Vagina (tissue), 2 donors: Measurements from ENCODE around the gene POLR2J2.
"Not testable (repeated sequence)": the region's sequence is repeated elsewhere in the genome, so short reads cannot be mapped to it uniquely, and the experiment has no call there.

Experiments
- POLR2A ChIP-seq, 2 donors: fragments of 450-650 bp; IDR thresholded peaks; one replicate each; pipeline ENCODE4 v1.6.1; 2017; ENCODE audit warnings: antibody characterized with exemption in 2 of 2, mild to moderate bottlenecking in 2 of 2, moderate library complexity in 2 of 2
- POLR2AphosphoS5 ChIP-seq, 2 donors: sonication (generic); formaldehyde crosslinking; IDR thresholded peaks; one replicate each; pipeline ENCODE4 v1.9.0; 2017; ENCODE audit warnings: antibody characterized with exemption in 2 of 2, mild to moderate bottlenecking in 2 of 2, low read depth in 1 of 2; ENCODE audit not compliant: insufficient read depth in 1 of 2
- TF ChIP-seq, protein P1 (sequence below), 3 experiments: fragments of 450-650 bp in 2 of 3; fragments of 200-600 bp in 1 of 3; sonication (generic) in 1 of 3; IDR thresholded peaks; one replicate each; pipeline ENCODE4 v1.5.1; 2017 to 2019; ENCODE audit warnings: antibody characterized with exemption in 3 of 3, mild to moderate bottlenecking in 2 of 3, moderate library complexity in 2 of 3

DNA sequence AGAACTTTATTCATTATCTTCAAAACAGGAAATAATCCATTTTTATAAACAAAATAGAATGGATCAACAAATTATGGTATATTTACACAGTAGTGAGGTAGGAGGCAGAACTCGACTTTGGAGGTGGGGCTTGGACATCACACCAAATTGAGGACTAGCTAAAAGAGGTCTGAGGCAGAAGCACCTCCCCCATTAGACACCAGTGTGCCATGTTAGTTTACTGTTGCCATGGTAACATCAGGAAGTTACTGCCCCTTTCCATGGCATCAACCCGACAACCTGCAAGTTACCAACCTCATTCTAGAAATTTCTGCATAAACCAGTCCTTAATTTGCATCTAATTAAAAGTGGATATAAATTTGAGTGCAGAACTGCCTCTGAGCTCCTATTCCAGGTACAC lies 24.5 kb upstream of the POLR2J2 start:
- TF ChIP-seq, protein P1, sequence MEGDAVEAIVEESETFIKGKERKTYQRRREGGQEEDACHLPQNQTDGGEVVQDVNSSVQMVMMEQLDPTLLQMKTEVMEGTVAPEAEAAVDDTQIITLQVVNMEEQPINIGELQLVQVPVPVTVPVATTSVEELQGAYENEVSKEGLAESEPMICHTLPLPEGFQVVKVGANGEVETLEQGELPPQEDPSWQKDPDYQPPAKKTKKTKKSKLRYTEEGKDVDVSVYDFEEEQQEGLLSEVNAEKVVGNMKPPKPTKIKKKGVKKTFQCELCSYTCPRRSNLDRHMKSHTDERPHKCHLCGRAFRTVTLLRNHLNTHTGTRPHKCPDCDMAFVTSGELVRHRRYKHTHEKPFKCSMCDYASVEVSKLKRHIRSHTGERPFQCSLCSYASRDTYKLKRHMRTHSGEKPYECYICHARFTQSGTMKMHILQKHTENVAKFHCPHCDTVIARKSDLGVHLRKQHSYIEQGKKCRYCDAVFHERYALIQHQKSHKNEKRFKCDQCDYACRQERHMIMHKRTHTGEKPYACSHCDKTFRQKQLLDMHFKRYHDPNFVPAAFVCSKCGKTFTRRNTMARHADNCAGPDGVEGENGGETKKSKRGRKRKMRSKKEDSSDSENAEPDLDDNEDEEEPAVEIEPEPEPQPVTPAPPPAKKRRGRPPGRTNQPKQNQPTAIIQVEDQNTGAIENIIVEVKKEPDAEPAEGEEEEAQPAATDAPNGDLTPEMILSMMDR (IDR thresholded peaks at IDR 0.05): not testable (repeated sequence)
- not testable (repeated sequence) for TF ChIP-seq POLR2A (IDR thresholded peaks at IDR 0.05); POLR2AphosphoS5 (IDR thresholded peaks at IDR 0.05; ENCODE audit: insufficient read depth in 1 of 2, low read depth in 1 of 2)
